Bronchial epithelial cell (primary cell): Measurements from ENCODE around the gene LMCD1. TPM values are rescaled to one million over a fixed set of nuclear protein-coding genes. Genes with fewer than 3 reads are reported as not detected.

Experiments
- DNase-seq: peaks from one replicate; pipeline ENCODE4 v3.0.0-alpha.2; 2010; ENCODE audit warnings: low read depth
- FAIRE-seq: peaks from 2 replicates; lab custom pipeline; 2011; peaks lifted over from hg19 to GRCh38; lab: Jason Lieb, UNC
- H3K27me3 ChIP-seq: 2 replicates; pipeline ENCODE4 v1.5.1; 2011; ENCODE audit warnings: low read length; ENCODE audit not compliant: control insufficient read depth, insufficient read depth
- H3K36me3 ChIP-seq: 2 replicates; pipeline ENCODE4 v1.5.1; 2011; ENCODE audit warnings: low read length; ENCODE audit not compliant: control insufficient read depth, insufficient read depth
- H3K4me3 ChIP-seq: 2 replicates; pipeline ENCODE4 v1.5.1; 2011; ENCODE audit warnings: mild to moderate bottlenecking, low read depth, low read length, control low read depth
- total RNA-seq: library from RNA; depleted of rRNA; stranded (reverse); fragments of >200 nt; gene quantifications from 2 replicates; pipeline ENCODE4 v1.2.1, GENCODE V29; 2014
- TF ChIP-seq, protein P1 (sequence below): IDR thresholded peaks from 2 replicates; pipeline ENCODE4 v1.5.1; 2011; ENCODE audit warnings: mild to moderate bottlenecking, moderate library complexity, low read length, control low read depth, inconsistent platforms; ENCODE audit not compliant: insufficient read depth, severe bottlenecking

LMCD1 gene
- total RNA-seq, 1 donor from 2014 or later, result 2.6 TPM

- FAIRE-seq (no peak), DNase-seq (no peak)
- TF ChIP-seq, protein P1, sequence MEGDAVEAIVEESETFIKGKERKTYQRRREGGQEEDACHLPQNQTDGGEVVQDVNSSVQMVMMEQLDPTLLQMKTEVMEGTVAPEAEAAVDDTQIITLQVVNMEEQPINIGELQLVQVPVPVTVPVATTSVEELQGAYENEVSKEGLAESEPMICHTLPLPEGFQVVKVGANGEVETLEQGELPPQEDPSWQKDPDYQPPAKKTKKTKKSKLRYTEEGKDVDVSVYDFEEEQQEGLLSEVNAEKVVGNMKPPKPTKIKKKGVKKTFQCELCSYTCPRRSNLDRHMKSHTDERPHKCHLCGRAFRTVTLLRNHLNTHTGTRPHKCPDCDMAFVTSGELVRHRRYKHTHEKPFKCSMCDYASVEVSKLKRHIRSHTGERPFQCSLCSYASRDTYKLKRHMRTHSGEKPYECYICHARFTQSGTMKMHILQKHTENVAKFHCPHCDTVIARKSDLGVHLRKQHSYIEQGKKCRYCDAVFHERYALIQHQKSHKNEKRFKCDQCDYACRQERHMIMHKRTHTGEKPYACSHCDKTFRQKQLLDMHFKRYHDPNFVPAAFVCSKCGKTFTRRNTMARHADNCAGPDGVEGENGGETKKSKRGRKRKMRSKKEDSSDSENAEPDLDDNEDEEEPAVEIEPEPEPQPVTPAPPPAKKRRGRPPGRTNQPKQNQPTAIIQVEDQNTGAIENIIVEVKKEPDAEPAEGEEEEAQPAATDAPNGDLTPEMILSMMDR, result no peak
- Histone ChIP-seq H3K27me3 (no peaks in the 10 kb centered on the region), H3K36me3 (no peaks in the 10 kb centered on the region), H3K4me3 (no peak overlapping the region)
These were observed 10.6 kb downstream of the LMCD1 start for GRCh38 chr3:8512234-8512633.

DNA sequence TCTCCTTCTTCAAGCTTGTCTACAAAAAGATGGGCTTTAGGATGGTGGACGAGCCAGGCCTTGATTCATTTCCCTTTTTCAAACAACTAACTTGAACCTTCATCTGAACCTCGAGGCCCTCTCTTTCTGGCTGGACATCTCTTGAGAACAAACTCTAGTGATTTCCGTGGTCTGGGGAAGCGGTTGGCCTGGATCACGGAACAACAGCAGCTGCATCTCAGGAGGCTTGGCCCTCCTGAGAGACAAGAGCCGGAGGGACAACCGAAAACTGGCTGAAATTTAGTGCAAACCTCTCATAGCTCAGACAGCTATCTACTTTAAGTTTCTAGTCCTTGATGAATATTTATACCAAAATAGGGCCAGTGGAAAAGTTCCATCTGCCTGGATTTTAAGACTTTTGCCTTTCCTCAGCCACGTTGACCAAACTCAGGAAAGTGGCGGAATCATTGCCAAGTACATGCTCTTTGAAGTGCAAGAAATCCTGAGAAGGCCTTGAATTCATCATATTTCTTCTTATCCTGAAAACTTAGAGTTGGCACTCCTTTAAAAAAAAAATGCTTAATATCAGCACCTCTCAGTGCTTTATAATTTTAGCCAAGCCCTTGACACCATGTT lies 14.5 kb downstream of the LMCD1 start:
- Histone ChIP-seq H3K36me3 (no peaks in the 10 kb centered on the region), H3K27me3 (no peaks in the 10 kb centered on the region), H3K4me3 (no peak overlapping the region)
- no peak for DNase-seq
- TF ChIP-seq, protein P1, result no peak
- no peak for FAIRE-seq

GRCh38 chr3:8516783-8517182 lies 15.2 kb downstream of the LMCD1 start:
- Histone ChIP-seq H3K36me3 (no peaks in the 10 kb centered on the region), H3K27me3 (no peaks in the 10 kb centered on the region), H3K4me3 (no peak overlapping the region)
- no peak for DNase-seq
- TF ChIP-seq, protein P1, result no peak
- no peak for FAIRE-seq

- no peak for FAIRE-seq
- no peaks in the 10 kb centered on the region for H3K27me3 ChIP-seq
- DNase-seq, result no peak
- no peaks in the 10 kb centered on the region for H3K36me3 ChIP-seq
- H3K4me3 ChIP-seq, result no peak overlapping the region
- TF ChIP-seq, protein P1, result no peak
These were observed 15.9 kb downstream of the LMCD1 start for GRCh38 chr3:8517487-8517886.

GRCh38 chr3:8518138-8518537 lies 16.5 kb downstream of the LMCD1 start:
- no peak for FAIRE-seq
- Histone ChIP-seq H3K36me3 (no peaks in the 10 kb centered on the region), H3K27me3 (no peaks in the 10 kb centered on the region), H3K4me3 (no peak overlapping the region)
- DNase-seq, result no peak
- TF ChIP-seq, protein P1, result no peak

DNA sequence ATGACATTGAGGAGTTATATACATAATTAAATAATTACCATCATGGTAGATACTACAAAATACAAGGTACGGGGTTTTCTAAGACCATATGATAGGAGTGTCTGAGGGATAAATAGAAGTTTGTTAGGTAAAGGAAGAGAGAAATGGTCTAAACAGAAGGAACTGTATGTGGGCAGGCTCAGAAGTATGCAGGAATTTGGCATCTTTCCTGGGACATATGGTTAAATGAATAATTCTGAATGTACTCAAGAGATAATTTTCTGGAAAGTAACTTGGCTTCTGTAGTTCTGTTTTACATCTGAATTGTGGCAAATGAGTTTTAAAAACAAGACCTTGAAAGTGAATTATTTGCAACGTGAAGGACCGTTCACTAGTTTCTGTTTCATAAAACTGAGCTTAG lies 17.5 kb downstream of the LMCD1 start:
- FAIRE-seq, result no peak
- Histone ChIP-seq H3K4me3 (no peak overlapping the region), H3K27me3 (no peaks in the 10 kb centered on the region), H3K36me3 (no peaks in the 10 kb centered on the region)
- TF ChIP-seq, protein P1, result no peak
- DNase-seq, result no peak
